CD4-positive, alpha-beta T cell treated with Interleukin-21 for 1 hour (primary cell): ENCODE results near the gene C22orf42.
"Not testable (repeated sequence)": the region's sequence is repeated elsewhere in the genome, so short reads cannot be mapped to it uniquely, and the experiment has no call there.

Experiments used
- DNase-seq: peaks from one replicate; pipeline ENCODE4 v3.0.0-alpha.2; 2020

Gene C22orf42

GRCh38 chr22:32158712-32159533 is at the start of gene C22orf42:
TSS of gene C22orf42 (minus strand) at chr22:32159303. CDS start at chr22:32159215, 88 bp downstream.
- DNase-seq = no peak

- no peak for DNase-seq
These were observed 49.6 kb upstream of the C22orf42 start for GRCh38 chr22:32208681-32209080.

GRCh38 chr22:32207971-32208480 is 48.9 kb upstream of the C22orf42 start:
- no peak for DNase-seq

GRCh38 chr22:32206774-32207758 is 48.0 kb upstream of the C22orf42 start:
- DNase-seq = peak; percentile 58

DNA sequence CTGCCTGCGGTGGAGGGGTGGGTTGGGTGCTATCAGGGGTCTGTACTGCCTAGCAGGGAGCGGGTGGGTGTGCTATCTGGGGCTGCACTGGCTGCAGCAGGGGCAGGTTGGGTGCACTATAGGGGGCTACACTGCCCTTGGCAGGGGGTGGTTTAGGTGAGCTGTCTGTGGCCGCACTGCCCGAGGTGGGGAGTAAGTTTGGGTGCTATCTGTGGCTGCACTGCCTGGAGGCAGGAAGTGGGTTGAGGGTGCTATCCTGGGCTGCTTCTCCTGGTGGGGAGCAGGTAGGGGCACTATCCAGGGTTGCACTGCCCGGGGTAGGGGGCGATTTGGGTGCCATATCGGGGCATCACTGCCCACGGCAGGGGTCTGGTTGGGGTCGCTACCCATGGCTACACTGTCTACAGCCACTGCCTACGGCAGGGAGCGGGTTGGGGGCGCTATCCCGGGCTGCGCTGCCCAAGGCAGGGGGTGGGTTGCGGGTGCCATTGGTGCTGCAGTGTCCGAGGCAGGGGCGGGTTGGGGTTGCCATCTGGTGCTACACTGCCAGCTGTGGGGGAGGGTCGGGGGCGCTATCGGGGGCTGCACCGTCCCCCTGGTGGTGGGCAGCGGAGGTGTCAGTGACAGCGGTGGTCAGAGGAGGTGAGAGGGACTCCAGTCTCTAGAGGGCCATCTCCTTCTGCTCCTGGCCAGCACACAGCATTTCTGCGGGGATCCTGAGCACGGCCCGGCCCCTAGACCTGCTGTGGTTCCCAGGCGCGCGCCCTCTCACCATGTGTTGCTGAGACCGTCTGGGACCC is 47.1 kb upstream of the C22orf42 start:
- no peak for DNase-seq

DNA sequence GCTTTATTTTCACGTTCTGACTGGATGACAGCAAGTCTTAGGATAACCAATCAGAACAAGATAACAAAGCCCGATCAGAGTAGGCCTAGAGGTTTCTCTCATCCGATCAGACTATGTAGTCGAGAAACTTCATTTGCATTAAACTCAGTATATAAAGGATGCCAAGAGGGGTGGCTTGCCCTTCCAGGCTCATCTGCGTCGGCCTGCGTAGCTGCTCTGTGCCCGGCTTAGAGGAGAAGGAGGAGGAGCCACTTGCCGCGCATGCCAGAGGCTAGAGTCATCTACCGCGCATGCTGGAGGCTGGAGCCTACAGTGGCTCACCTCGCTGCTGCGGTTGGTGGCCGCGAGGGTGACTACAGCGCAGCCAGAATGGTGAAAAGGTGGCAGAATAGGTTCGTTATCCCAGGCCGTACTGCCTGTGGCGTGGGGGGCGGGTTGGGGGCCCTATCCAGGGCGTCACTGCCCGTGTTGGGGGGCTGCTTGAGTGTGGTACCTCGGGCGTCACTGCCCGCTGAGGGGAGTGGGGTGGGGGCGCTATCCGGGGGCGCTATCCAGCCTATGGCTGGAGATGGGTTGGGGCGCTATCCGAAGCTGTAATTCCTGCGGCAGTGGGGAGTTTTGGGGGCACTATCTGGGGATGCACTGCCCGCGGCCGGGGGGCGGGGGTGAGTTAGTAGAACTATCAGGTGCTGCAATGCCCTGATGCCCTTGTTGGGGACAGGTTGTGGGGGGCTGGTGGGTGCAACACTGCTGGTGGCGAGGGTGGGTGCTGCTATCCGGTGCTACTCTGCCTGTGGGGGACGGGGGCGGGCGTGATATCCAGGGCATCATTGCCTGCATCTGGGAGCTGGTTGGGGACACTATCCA is 46.0 kb upstream of the C22orf42 start, which contains the start of gene RFPL2:
Gene RFPL2 (minus strand): TSS at position 218 of the 867 bp plus-strand sequence. CDS start 2,622 bp downstream, outside the sequence.
- DNase-seq = peak; percentile 64

- peak; percentile 51 for DNase-seq
These were observed 45.1 kb upstream of the C22orf42 start for GRCh38 chr22:32204040-32204855.

DNA sequence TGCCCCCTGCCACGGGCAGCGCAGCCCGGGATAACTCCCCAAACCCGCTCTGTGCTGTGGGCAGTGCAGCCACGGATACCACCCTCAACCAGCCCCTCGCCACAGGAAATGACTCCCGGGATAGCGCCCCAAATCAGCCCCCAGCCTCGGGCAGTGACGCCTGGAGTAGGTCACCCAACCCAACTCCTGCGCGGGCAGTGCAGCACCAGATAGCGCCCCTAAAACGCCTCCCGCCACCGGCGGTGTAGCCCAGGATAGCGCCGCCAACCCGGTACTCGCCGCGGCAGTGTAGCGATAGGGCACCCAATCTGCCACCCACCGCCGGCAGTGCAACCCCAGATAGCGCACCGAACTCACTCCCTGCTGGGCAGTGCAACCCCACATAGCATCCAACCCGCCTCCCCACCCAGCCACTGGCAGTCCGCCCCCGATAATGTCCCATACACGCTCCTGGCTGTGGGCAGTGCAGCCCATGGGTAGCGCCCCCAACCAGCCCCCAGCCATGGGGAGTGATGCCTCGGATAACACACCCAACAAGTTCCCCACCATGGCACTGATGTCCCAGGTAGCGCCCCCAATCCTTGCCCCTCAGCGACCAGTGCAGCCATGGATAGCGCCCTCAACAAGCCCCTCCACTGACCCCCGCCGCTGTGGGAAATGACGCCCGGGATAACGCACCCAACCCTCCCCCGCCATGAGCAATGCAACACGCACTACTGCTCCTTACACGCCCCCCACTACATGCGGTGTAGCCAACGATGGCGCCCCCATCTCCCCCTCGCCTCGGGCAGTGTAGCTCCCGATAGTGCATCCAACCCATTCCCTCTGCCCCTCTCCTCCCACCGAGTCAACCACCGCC is 44.3 kb upstream of the C22orf42 start:
- DNase-seq = no peak

- peak; percentile 42 for DNase-seq
These were observed 43.6 kb upstream of the C22orf42 start for GRCh38 chr22:32202539-32203180.

DNA sequence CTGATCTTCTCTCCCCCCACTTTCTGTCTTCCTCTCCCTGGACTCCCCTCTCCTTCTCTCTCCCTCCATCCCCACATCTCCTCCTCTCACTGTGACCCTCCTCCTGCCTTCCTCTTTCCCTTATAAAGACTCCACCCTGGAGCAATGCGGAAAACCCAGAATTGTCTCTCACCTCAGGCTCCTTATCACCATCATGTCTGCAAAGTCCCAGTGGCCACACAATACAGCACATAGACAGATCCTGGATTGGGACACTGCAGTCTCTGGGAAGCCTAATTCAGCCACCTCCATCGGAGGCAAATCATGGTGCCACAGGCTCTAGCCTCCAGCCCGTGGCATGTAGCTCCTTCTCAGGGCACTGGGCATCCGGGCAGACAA is 43.0 kb upstream of the C22orf42 start:
- no peak for DNase-seq

GRCh38 chr22:32200752-32201151 is 41.6 kb upstream of the C22orf42 start:
- DNase-seq = peak; percentile 48

DNA sequence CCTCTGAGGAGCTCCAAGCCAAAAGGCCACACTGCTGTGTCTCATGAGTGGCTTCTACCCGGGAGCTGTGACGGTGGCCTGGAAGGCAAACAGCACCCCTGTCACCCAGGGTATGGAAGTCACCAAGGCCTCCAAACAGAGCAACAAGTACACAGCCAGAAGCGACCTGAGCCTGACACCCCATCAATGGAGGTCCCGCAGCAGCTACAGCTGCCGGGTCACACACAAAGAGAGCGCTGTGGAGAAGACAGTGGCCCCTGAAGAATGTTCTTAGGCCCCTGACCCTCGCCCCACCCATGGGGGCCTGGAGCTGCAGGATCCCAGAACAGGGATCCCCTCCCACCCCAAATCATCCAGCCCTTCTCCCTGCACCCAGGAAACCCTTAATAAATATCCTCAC is 40.9 kb upstream of the C22orf42 start:
- no peak for DNase-seq

- no peak for DNase-seq
These were observed 40.2 kb upstream of the C22orf42 start for GRCh38 chr22:32199341-32199740.

GRCh38 chr22:32197553-32198226 is 38.6 kb upstream of the C22orf42 start:
- DNase-seq = not testable (repeated sequence)

DNA sequence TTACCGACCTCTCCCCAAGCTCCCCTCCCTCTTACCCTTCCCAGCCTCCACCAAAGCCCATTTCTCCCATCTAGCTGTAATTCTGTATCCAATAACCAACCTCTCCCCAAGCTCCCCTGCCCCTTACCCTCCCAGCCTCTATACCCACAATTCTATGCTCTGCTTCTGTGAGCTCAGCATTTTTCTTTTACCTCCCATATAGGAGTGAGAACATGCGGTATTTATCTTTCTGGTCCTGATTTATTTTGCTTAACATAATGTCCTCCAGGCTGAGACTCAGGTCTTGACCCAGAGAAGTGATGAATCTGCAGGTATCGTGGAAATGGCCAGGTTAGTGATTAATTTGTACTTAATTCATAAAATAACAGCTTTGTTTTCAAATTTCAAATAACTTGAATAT is 36.8 kb upstream of the C22orf42 start:
- not testable (repeated sequence) for DNase-seq

DNA sequence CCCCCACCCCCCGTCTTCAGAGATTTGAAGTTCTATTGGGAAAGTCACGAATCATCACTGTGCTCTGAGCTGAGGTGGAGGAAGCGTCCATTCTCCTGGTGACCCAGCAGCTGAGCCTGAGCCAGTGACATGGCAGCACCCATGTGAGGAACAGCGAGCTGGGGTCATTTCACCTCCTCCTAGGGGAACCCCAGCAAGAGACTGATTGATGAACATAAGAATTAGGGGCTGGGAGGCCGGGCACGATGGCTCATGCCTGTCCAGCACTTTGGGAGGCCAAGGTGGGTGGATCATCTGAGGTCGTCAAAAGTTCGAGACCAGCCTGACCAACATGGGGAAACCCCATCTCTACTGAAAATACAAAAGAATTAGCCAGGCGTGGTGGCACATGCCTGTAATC is 34.2 kb upstream of the C22orf42 start:
- not testable (repeated sequence) for DNase-seq

GRCh38 chr22:32191021-32191420 is 31.9 kb upstream of the C22orf42 start:
- not testable (repeated sequence) for DNase-seq

- DNase-seq = no peak
These were observed 26.7 kb upstream of the C22orf42 start for GRCh38 chr22:32185821-32186220.
